HepG2 (cell line): ENCODE data around the gene KXD1. TPM values are rescaled to one million over a fixed set of nuclear protein-coding genes. Genes with fewer than 3 reads are reported as not detected.

Source experiments
- HBP1 ChIP-seq: IDR thresholded peaks from 2 replicates; pipeline ENCODE4 v1.6.1; 2016; ENCODE audit warnings: low read depth, control low read depth
- HDAC6 ChIP-seq: fragments of 200-600 bp; sonication (generic); IDR thresholded peaks from 2 replicates; pipeline ENCODE4 v1.7.0; 2017; ENCODE audit warnings: mild to moderate bottlenecking, antibody characterized with exemption, low read length, low read depth
- MAFG ChIP-seq: sonication (generic); formaldehyde crosslinking; IDR thresholded peaks from 2 replicates; pipeline ENCODE4 v1.5.1; 2020; ENCODE audit warnings: mild to moderate bottlenecking, missing genetic modification reagents
- MNT ChIP-seq: fragments of 450-650 bp; IDR thresholded peaks from 2 replicates; pipeline ENCODE4 v1.6.1; 2016
- NR0B2 ChIP-seq: sonication (generic); formaldehyde crosslinking; IDR thresholded peaks from 2 replicates; pipeline ENCODE4 v1.4.0; 2020; ENCODE audit warnings: mild to moderate bottlenecking, missing genetic modification reagents
- ZBTB4 ChIP-seq: sonication (generic); formaldehyde crosslinking; IDR thresholded peaks from 2 replicates; pipeline ENCODE4 v1.4.0; 2020; ENCODE audit warnings: missing genetic modification reagents, mild to moderate bottlenecking, borderline replicate concordance
- ZBTB40 ChIP-seq, 2 experiments: fragments of 450-650 bp in 1 of 2; sonication (generic) in 1 of 2; formaldehyde crosslinking in 1 of 2; IDR thresholded peaks; 2 replicates each; pipeline versions ENCODE4 v1.6.1 to v1.8.0; 2016 to 2022; ENCODE audit warnings: antibody characterized with exemption in 1 of 2, mild to moderate bottlenecking in 1 of 2, missing genetic modification reagents in 1 of 2
- ZFY ChIP-seq: sonication (generic); formaldehyde crosslinking; IDR thresholded peaks from 2 replicates; pipeline ENCODE4 v1.4.0; 2020; ENCODE audit warnings: missing genetic modification reagents
- ZNF30 ChIP-seq: sonication (generic); formaldehyde crosslinking; IDR thresholded peaks from 2 replicates; pipeline ENCODE4 v1.5.0; 2020; ENCODE audit warnings: mild to moderate bottlenecking, missing genetic modification reagents
- polyA plus RNA-seq, 8 experiments: library from polyadenylated mRNA; depleted of rRNA in 3 of 8; stranded (reverse) in 7 of 8; unstranded in 1 of 8; fragments of >200 nt; fragmentation: Illumina TruSeq in 4 of 8; extraction: Trizol in 4 of 8; gene quantifications; 2 replicates each; pipeline versions ENCODE4 v1.2.1 to v1.2.3, GENCODE V29; 2011 to 2016; ENCODE audit warnings: low read depth in 4 of 8, missing spikeins in 1 of 8, mixed read lengths in 1 of 8; ENCODE audit not compliant: insufficient read depth in 1 of 8
- total RNA-seq, 5 experiments: library from RNA; depleted of rRNA; stranded (reverse); fragments of >200 nt; fragmentation: Illumina TruSeq; extraction: Trizol; gene quantifications; 2 replicates each; pipeline ENCODE4 v1.2.3, GENCODE V29; 2016; ENCODE audit warnings: low read depth in 1 of 5

KXD1 gene
- total and polyA plus RNA-seq, 2 of the 13 experiments (the other 11 are each of a cell fraction or from before 2014, with no cell fraction given), result 44.6 to 143 TPM

- peak; percentile 41; the same call in 1 of the 2 replicates for TF ChIP-seq ZBTB40 (IDR thresholded peaks at IDR 0.05)
- TF ChIP-seq ZBTB40 (CRISPR knock-in tag; IDR thresholded peaks at IDR 0.05), result peak; percentile 86
- TF ChIP-seq ZNF30, result no peak
- peak; percentile 96 for TF ChIP-seq MNT
- TF ChIP-seq ZBTB4 (CRISPR knock-in tag), result peak; percentile 92; the same call in 1 of the 2 replicates
- TF ChIP-seq ZFY (CRISPR knock-in tag), result peak; percentile 87
- peak; percentile 92; the same call in 1 of the 2 replicates for TF ChIP-seq HBP1 (CRISPR knock-in tag)
- no peak for TF ChIP-seq MAFG (CRISPR knock-in tag)
- TF ChIP-seq HDAC6, result no peak
- TF ChIP-seq NR0B2 (CRISPR knock-in tag), result peak; percentile 90; the same call in 1 of the 2 replicates
These were observed 14.1 kb downstream of the KXD1 start, which contains the start of gene UBA52 (continued) for GRCh38 chr19:18571564-18572344.
